ENCODE data around the gene TTLL5.

TTLL5 gene

DNA sequence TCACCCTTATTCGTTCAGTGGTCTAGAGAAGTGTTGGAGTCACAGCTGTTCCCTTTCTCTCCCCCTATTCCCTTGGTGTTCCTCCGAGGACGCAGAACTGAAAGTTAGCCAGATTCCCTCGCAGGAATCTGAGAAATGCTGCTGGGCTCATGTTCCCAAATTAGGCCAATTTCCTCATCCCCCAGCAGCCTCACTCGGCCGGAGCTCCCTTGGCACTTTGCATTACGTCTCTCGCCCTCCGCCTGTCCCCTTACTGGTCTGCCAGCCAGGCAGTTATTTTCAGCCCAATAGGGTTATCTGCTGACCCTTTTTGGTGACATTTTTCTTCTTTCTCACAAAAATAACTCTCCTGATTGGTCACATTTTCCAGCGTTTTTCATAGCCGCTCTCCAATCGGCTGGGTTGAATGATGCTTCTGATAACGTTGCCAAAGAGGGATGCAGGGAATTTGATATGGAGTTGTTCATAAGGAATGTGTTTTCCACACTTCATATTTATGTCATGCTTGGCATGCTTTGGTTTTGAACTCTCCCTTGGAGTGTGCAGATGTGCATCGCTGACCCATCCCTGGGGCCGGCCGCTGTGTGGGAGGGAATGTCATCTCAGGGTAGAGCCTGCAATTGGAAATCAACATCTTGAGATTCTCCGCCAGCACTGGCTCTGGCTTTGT is 334.5 kb downstream of the TTLL5 start:
- TF ChIP-seq FOXM1 (IDR thresholded peaks at IDR 0.05; ENCODE audit: borderline replicate concordance, low read depth) = no peak
- no peak for TF ChIP-seq TEAD4 (IDR thresholded peaks at IDR 0.05)
- no peak for TF ChIP-seq YY1 (IDR thresholded peaks at IDR 0.05; ENCODE audit: low read depth)
- no peak for TF ChIP-seq TCF12 (IDR thresholded peaks at IDR 0.05; ENCODE audit: low read depth)
- no peak for TF ChIP-seq EP300 (IDR thresholded peaks at IDR 0.05; ENCODE audit: borderline replicate concordance)
- TF ChIP-seq, protein P1, sequence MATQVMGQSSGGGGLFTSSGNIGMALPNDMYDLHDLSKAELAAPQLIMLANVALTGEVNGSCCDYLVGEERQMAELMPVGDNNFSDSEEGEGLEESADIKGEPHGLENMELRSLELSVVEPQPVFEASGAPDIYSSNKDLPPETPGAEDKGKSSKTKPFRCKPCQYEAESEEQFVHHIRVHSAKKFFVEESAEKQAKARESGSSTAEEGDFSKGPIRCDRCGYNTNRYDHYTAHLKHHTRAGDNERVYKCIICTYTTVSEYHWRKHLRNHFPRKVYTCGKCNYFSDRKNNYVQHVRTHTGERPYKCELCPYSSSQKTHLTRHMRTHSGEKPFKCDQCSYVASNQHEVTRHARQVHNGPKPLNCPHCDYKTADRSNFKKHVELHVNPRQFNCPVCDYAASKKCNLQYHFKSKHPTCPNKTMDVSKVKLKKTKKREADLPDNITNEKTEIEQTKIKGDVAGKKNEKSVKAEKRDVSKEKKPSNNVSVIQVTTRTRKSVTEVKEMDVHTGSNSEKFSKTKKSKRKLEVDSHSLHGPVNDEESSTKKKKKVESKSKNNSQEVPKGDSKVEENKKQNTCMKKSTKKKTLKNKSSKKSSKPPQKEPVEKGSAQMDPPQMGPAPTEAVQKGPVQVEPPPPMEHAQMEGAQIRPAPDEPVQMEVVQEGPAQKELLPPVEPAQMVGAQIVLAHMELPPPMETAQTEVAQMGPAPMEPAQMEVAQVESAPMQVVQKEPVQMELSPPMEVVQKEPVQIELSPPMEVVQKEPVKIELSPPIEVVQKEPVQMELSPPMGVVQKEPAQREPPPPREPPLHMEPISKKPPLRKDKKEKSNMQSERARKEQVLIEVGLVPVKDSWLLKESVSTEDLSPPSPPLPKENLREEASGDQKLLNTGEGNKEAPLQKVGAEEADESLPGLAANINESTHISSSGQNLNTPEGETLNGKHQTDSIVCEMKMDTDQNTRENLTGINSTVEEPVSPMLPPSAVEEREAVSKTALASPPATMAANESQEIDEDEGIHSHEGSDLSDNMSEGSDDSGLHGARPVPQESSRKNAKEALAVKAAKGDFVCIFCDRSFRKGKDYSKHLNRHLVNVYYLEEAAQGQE (IDR thresholded peaks at IDR 0.05; ENCODE audit: low read depth) = no peak
- TF ChIP-seq EGR1 (IDR thresholded peaks at IDR 0.05) = no peak
- TF ChIP-seq MAX (IDR thresholded peaks at IDR 0.05) = no peak
- TF ChIP-seq TAF1 (IDR thresholded peaks at IDR 0.05; ENCODE audit: low read depth) = no peak
- no peak for TF ChIP-seq CEBPB (IDR thresholded peaks at IDR 0.05)
- no peak for TF ChIP-seq NFIC (IDR thresholded peaks at IDR 0.05)
- TF ChIP-seq CREB1 (IDR thresholded peaks at IDR 0.05; ENCODE audit: low read depth) = no peak
- no peak for TF ChIP-seq ZBTB7A (IDR thresholded peaks at IDR 0.05; ENCODE audit: low read depth)
- TF ChIP-seq RAD21 (IDR thresholded peaks at IDR 0.05; ENCODE audit: low read depth) = no peak
- TF ChIP-seq, protein P2, sequence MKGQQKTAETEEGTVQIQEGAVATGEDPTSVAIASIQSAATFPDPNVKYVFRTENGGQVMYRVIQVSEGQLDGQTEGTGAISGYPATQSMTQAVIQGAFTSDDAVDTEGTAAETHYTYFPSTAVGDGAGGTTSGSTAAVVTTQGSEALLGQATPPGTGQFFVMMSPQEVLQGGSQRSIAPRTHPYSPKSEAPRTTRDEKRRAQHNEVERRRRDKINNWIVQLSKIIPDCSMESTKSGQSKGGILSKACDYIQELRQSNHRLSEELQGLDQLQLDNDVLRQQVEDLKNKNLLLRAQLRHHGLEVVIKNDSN (IDR thresholded peaks at IDR 0.05) = no peak

GRCh38 chr14:75996488-75996887 is 335.4 kb downstream of the TTLL5 start:
- TF ChIP-seq EP300 (IDR thresholded peaks at IDR 0.05; ENCODE audit: borderline replicate concordance) = no peak
- TF ChIP-seq, protein P1 (IDR thresholded peaks at IDR 0.05; ENCODE audit: low read depth) = no peak
- TF ChIP-seq YY1 (IDR thresholded peaks at IDR 0.05; ENCODE audit: low read depth) = no peak
- no peak for TF ChIP-seq EGR1 (IDR thresholded peaks at IDR 0.05)

DNA sequence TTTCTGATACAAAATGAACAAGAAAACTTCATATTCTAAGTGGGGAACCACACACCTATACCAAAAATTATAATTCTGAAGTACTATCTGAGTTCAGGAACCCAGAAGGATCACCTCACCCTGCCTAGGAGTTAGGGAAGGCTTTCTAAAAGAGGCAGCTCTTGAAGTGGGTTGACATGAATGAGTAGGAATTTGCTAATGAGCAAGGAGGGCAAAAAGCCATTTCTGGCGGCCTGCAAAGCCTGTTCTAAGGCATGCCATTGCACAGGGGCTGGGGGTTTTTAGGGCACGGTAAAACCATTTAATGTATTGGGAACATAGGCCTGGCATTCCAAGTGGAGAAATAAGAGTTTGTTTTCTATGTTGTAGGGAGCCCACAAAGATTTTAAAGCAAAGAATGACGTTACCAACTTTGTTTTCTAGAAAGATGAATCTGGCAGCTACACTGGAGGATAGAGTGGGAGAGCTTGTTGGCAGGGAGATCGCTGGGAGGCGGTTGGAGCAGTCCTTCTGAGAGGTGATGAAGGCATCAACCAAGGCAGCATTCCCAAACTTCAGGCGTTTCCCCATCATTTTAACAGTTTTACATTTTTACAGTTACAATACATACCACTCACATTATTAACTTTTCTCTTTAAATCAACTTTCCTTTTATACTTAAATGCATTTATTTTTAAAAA is 338.6 kb downstream of the TTLL5 start:
- TF ChIP-seq TAF1 (IDR thresholded peaks at IDR 0.05; ENCODE audit: low read depth) (no peak), TEAD4 (IDR thresholded peaks at IDR 0.05) (no peak), FOXM1 (IDR thresholded peaks at IDR 0.05; ENCODE audit: borderline replicate concordance, low read depth) (no peak), CREB1 (IDR thresholded peaks at IDR 0.05; ENCODE audit: low read depth) (no peak), CEBPB (IDR thresholded peaks at IDR 0.05) (no peak), RAD21 (IDR thresholded peaks at IDR 0.05; ENCODE audit: low read depth) (no peak), EGR1 (IDR thresholded peaks at IDR 0.05) (no peak), MAX (IDR thresholded peaks at IDR 0.05) (no peak), EP300 (IDR thresholded peaks at IDR 0.05; ENCODE audit: borderline replicate concordance) (no peak), TCF12 (IDR thresholded peaks at IDR 0.05; ENCODE audit: low read depth) (no peak)
- TF ChIP-seq, protein P2 (IDR thresholded peaks at IDR 0.05) = no peak
- TF ChIP-seq, protein P1 (IDR thresholded peaks at IDR 0.05; ENCODE audit: low read depth) = no peak

DNA sequence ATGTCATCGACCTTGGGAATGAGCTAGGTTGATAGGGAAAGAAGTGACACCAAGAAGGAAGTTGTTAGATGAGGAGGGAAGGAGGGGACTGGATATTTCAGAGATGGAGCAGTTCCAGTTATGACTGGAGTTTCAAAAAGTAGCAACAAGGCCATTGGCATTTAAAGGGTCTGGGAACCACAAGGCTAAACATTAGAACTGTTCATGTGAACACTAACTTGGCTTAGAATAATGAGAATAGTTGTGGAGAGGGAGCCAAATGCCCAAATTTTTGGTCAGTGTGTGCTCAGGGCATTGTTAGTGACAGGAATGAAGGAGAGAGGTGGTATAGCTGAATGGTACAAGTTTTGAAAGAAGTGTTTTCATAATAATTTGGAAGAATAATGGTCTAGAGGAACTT is 341.3 kb downstream of the TTLL5 start:
- no peak for TF ChIP-seq EGR1 (IDR thresholded peaks at IDR 0.05)
- no peak for TF ChIP-seq TCF12 (IDR thresholded peaks at IDR 0.05; ENCODE audit: low read depth)
- TF ChIP-seq, protein P1 (IDR thresholded peaks at IDR 0.05; ENCODE audit: low read depth) = no peak
- TF ChIP-seq CREB1 (IDR thresholded peaks at IDR 0.05; ENCODE audit: low read depth) = no peak
